Activated T-cell treated with anti-CD3 and anti-CD28 coated beads, Interleukin-2, amount 50 U/mL, for 72 hours (primary cell): ENCODE data around the gene PHACTR1. TPM values are rescaled to one million over a fixed set of nuclear protein-coding genes. Genes with fewer than 3 reads are reported as not detected.

Source experiments
- ATAC-seq, 2 donors: fragments of 150-1000 bp; cut with Tn5 transposase; replicated peaks in 1 of 2; 2 replicates each; pipeline ENCODE4 v1.10.0; 2021; ENCODE audit warnings: moderate library complexity in 2 of 2, mild to moderate bottlenecking in 1 of 2
- DNase-seq, 2 donors: peaks; one replicate each; pipeline ENCODE4 v3.0.0; 2021 to 2022; ENCODE audit warnings: mixed read lengths in 1 of 2
- H3K27ac Mint-ChIP-seq: one replicate; pipeline ENCODE4 v1.8.0; 2022; ENCODE audit warnings: mild to moderate bottlenecking, moderate library complexity, mixed read lengths
- H3K27me3 Mint-ChIP-seq: one replicate; pipeline ENCODE4 v1.8.0; 2022; ENCODE audit warnings: low read depth, mixed read lengths
- H3K36me3 Mint-ChIP-seq, 2 donors: one replicate each; pipeline ENCODE4 v1.8.0; 2022; ENCODE audit warnings: mixed read lengths in 2 of 2, mild to moderate bottlenecking in 1 of 2; ENCODE audit not compliant: insufficient read depth in 2 of 2
- H3K4me1 Mint-ChIP-seq: one replicate; pipeline ENCODE4 v1.8.0; 2022; ENCODE audit warnings: low read depth, mixed read lengths
- H3K4me3 Mint-ChIP-seq, 2 donors: one replicate each; pipeline ENCODE4 v1.8.0; 2022; ENCODE audit warnings: mild to moderate bottlenecking in 2 of 2, mixed read lengths in 2 of 2, moderate library complexity in 2 of 2
- H3K9me3 Mint-ChIP-seq, 2 donors: one replicate each; pipeline ENCODE4 v1.8.0; 2022; ENCODE audit warnings: mixed read lengths in 2 of 2
- total RNA-seq, 2 donors: library from RNA; stranded (reverse); gene quantifications; one replicate each; pipeline ENCODE4 v1.2.3, GENCODE V29; 2022

PHACTR1 gene
- under 1 TPM; 0.05 to 0.16 TPM for total RNA-seq

GRCh38 chr6:12716298-12716916 lies at the start of gene PHACTR1:
PHACTR1 (plus strand) TSS chr6:12716767.
- DNase-seq: no peak
- H3K27me3 Mint-ChIP-seq: peaks cover 22% of the 10 kb centered on the region
- no peaks in the 10 kb centered on the region for H3K9me3 Mint-ChIP-seq
- no peaks in the 10 kb centered on the region for H3K4me1 Mint-ChIP-seq
- no peak within 1 kb of the TSS for H3K27ac Mint-ChIP-seq
- no peaks in the 10 kb centered on the region for H3K36me3 Mint-ChIP-seq
- no peak within 1 kb of the TSS for H3K4me3 Mint-ChIP-seq
- no peak for ATAC-seq

DNA sequence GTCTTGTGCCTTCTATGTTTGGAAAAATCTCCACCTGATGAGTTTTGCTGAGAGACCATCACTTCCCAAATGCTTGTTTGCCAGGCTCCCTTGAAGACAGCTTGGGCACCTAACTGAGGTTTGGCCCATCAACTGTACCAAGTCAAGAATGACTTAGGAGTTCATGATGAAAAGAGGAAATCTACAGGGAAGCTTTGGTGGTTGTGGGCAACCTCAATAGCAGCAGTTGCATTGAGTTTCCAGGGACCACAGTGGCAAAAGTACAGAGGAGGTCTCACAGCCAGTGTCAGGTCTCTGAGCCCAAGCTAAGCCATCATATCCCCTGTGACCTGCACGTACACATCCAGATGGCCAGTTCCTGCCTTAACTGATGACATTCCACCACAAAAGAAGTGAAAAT lies 49.7 kb upstream of the PHACTR1 start:
- Mint-ChIP-seq H3K4me1 (no peaks in the 10 kb centered on the region), H3K27ac (no peak overlapping the region), H3K36me3 (no peaks in the 10 kb centered on the region), H3K4me3 (no peak overlapping the region), H3K9me3 (no peaks in the 10 kb centered on the region), H3K27me3 (no peaks in the 10 kb centered on the region)
- DNase-seq (no peak), ATAC-seq (no peak)

- H3K9me3 Mint-ChIP-seq: peaks cover 0 to 2% of the 10 kb centered on the region in 2 donors
- DNase-seq (no peak), ATAC-seq (no peak)
- H3K27ac Mint-ChIP-seq: no peak overlapping the region
- H3K27me3 Mint-ChIP-seq: peaks cover 10% of the 10 kb centered on the region
- no peaks in the 10 kb centered on the region for H3K36me3 Mint-ChIP-seq
- H3K4me1 Mint-ChIP-seq: no peaks in the 10 kb centered on the region
- H3K4me3 Mint-ChIP-seq: no peak overlapping the region
Measured at GRCh38 chr6:12675931-12676330, 40.6 kb upstream of the PHACTR1 start.

DNA sequence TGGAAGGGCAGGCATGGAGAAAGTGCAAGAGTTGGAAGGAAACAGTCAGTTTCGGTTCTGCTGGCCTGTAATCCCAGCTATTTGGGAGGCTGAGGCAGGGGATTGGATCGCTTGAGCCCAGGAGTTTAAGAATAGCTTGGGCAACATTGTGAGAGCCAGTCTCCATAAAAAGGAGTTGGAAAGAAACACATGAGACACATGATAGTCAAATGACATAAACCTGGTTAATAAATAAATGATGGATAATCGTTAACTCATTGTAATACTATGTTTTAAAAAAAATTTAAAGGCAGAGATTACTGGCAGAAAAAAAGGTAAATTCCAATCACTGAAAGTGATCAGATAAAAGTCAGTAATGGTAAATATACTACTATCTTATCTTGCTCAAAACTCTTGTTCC lies 37.2 kb upstream of the PHACTR1 start:
- H3K9me3 Mint-ChIP-seq: peaks cover 0 to 2% of the 10 kb centered on the region in 2 donors
- H3K36me3 Mint-ChIP-seq: no peaks in the 10 kb centered on the region
- H3K4me3 Mint-ChIP-seq: no peak overlapping the region
- ATAC-seq (no peak), DNase-seq (no peak)
- peaks cover 8% of the 10 kb centered on the region for H3K27me3 Mint-ChIP-seq
- H3K27ac Mint-ChIP-seq: no peak overlapping the region
- H3K4me1 Mint-ChIP-seq: no peaks in the 10 kb centered on the region

DNA sequence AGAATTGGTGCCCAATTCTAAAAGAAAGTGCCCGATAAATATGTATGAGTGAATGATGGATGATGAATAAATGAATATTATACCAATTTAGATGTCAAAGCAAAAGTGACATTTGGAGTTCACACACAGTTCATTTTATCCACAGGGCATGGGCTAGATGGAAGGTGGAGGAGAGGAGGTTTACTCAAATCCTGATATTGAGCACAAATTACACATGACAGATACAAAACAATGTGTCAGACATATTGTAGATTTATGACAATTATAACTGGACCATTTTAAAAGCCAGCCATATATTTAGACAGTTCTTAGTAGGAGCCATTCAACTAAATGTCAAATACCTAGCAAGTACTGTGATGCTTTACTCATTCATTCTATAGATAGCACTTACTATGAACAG lies 23.4 kb upstream of the PHACTR1 start:
- Mint-ChIP-seq H3K27ac (no peak overlapping the region), H3K4me3 (no peak overlapping the region), H3K27me3 (no peaks in the 10 kb centered on the region), H3K4me1 (no peaks in the 10 kb centered on the region), H3K36me3 (no peaks in the 10 kb centered on the region), H3K9me3 (no peaks in the 10 kb centered on the region)
- no peak for DNase-seq
- no peak for ATAC-seq

DNA sequence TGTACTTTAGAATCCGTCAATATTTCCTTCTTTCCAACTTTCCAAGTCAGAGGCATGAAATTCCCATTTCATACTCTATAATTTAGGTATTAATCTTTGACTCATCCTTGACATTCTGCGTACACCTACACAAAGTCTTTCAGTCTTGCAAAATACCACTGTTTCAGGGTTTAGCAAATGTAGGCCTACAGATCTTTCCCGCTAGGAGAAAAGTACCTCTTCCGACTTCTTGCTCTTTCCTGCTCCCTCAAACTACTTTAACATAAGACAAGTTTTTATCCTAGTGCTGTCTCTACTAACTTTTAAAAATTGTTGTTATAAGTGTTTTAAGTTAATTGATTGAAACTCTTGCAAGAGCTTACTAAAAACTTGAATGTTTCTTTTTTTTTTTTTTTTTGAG lies 18.3 kb upstream of the PHACTR1 start:
- no peaks in the 10 kb centered on the region for H3K36me3 Mint-ChIP-seq
- H3K4me3 Mint-ChIP-seq: no peak overlapping the region
- H3K9me3 Mint-ChIP-seq: no peaks in the 10 kb centered on the region
- H3K27ac Mint-ChIP-seq: no peak overlapping the region
- DNase-seq: no peak
- H3K27me3 Mint-ChIP-seq: peaks cover 9% of the 10 kb centered on the region
- no peak for ATAC-seq
- H3K4me1 Mint-ChIP-seq: no peaks in the 10 kb centered on the region

DNA sequence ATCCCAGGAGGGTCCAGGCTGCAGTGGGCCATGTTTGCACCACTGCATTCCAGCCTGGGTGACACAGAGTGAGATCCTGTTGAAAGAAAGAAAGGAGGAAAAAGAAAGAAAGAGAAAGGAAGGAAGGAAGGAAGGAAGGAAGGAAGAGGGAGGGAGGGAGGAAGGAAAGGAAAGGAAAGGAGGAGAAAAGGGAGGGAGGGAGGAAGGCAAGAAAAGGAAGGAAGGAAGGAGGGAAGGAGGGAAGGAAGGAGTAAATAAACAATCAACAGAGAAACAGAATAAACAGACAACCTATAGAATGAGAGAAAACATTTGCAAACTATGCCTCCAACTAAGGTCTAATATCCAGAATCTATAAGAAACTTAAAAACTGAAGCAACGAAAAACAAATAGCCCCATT lies 11.6 kb upstream of the PHACTR1 start:
- no peak overlapping the region for H3K4me3 Mint-ChIP-seq
- H3K4me1 Mint-ChIP-seq: no peaks in the 10 kb centered on the region
- ATAC-seq (no peak), DNase-seq (no peak)
- H3K27me3 Mint-ChIP-seq: peaks cover 10% of the 10 kb centered on the region
- H3K36me3 Mint-ChIP-seq: no peaks in the 10 kb centered on the region
- no peak overlapping the region for H3K27ac Mint-ChIP-seq
- H3K9me3 Mint-ChIP-seq: no peaks in the 10 kb centered on the region

GRCh38 chr6:12709116-12709515 lies 7.5 kb upstream of the PHACTR1 start:
- Mint-ChIP-seq H3K9me3 (no peaks in the 10 kb centered on the region), H3K36me3 (no peaks in the 10 kb centered on the region)
- DNase-seq: no peak

DNA sequence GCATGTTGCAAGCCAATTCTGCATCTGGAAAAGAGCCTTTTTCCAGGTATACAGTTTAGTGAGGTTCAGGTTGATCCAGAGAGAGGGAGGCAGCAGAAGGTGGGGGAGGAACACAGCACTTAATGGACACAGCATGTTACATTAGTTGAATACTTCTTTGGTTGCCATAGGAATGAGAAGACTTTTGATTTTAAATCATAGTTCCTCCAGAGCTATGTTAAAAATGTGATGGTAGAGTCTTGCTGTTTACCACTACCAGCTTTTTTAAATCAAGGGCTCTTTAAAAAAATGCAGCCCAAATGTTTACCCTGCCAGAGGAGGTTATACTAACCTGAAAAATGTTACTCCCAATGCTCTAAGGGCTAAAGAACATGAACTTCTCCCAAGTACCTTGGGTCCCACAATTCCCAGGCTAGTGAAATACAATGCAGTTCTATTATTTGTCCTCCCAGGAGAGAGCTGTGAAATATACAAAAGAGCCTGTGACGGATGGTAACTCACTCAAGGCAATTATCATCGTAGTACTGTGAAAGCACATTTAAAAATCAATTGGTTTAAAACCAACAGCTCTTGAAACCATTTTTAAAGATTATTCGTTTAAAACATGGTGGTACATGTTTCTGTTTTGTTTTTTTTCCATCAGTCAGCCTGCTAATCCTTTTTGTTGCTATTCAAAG lies 6.9 kb upstream of the PHACTR1 start:
- Mint-ChIP-seq H3K4me1 (no peaks in the 10 kb centered on the region), H3K27me3 (peaks cover 13% of the 10 kb centered on the region), H3K36me3 (no peaks in the 10 kb centered on the region), H3K27ac (no peak overlapping the region), H3K9me3 (no peaks in the 10 kb centered on the region), H3K4me3 (no peak overlapping the region)
- no peak for DNase-seq
- no peak for ATAC-seq

More at GRCh38 chr6:12709116-12709515, 7.5 kb upstream of the PHACTR1 start:
- no peak overlapping the region for H3K27ac Mint-ChIP-seq
- H3K4me1 Mint-ChIP-seq: no peaks in the 10 kb centered on the region
- ATAC-seq: no peak
- peaks cover 13% of the 10 kb centered on the region for H3K27me3 Mint-ChIP-seq
- no peak overlapping the region for H3K4me3 Mint-ChIP-seq

GRCh38 chr6:12710921-12711320 lies 5.6 kb upstream of the PHACTR1 start:
- no peaks in the 10 kb centered on the region for H3K36me3 Mint-ChIP-seq
- H3K9me3 Mint-ChIP-seq: no peaks in the 10 kb centered on the region

DNA sequence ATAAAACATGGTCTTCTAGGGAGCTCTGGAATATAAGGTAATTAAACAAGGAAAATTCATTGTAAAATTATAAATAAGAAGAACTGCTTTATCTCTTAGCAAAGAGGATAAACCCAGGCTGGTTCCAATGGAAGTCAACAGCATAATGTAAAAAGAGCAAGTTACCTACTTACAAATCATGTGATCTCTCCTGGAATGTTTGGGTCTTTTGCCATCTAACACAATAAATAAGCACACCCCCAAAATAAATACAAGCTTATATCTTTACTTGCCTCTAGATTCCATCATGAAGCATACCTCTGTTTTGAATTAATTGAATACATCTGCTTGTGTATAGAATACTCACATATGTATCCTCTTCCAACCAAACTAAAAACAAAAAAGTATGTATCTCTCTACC lies 2.5 kb upstream of the PHACTR1 start:
- Mint-ChIP-seq H3K4me1 (no peaks in the 10 kb centered on the region), H3K27me3 (peaks cover 20% of the 10 kb centered on the region), H3K4me3 (no peak overlapping the region), H3K36me3 (no peaks in the 10 kb centered on the region), H3K27ac (no peak overlapping the region), H3K9me3 (no peaks in the 10 kb centered on the region)
- ATAC-seq: no peak
- no peak for DNase-seq

More at GRCh38 chr6:12710921-12711320, 5.6 kb upstream of the PHACTR1 start:
- no peak overlapping the region for H3K27ac Mint-ChIP-seq
- H3K4me1 Mint-ChIP-seq: no peaks in the 10 kb centered on the region
- no peak for DNase-seq
- peaks cover 20% of the 10 kb centered on the region for H3K27me3 Mint-ChIP-seq
- ATAC-seq: no peak
- no peak overlapping the region for H3K4me3 Mint-ChIP-seq

DNA sequence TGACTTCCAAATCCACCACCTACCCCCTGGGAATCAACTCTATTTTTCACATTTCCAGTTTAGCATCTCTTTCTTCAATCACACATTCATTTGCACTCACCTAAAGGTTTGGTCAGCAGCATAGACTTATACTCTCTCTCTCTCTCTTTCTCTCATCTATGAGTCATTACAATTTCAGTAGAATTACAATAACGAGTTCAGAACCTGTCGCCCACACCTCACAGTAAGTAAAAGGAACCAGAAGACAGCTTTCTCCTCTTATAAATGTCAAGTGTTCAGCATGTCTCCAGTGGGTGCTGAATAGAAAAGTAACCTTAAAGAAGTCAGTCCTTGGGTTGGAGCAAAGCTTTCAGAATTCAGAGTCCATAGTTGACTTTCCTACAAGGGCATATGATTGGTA lies 1.1 kb upstream of the PHACTR1 start:
- Mint-ChIP-seq H3K27ac (no peak overlapping the region), H3K4me3 (no peak overlapping the region), H3K9me3 (no peaks in the 10 kb centered on the region), H3K36me3 (no peaks in the 10 kb centered on the region), H3K4me1 (no peaks in the 10 kb centered on the region), H3K27me3 (peaks cover 22% of the 10 kb centered on the region)
- no peak for DNase-seq
- ATAC-seq: no peak

DNA sequence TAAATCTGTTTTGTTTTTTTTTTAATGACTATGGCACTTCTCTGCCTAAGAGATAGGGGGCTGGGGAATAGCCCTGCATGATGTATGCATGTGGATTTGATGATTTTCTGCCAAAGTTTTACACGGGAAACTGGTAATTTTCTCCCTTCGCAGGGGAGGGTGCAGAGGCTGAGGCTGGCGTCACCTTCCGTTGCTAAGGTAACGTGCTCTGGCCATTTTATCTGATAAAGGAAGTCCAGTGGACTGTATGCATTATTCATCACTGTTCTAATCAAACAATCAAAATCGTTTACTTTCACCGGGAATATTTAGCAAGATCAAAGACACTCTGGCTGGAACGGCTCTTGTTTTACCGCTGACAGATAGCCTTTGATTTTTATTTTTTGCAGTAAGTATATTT lies 789 bp downstream of the PHACTR1 start:
- H3K9me3 Mint-ChIP-seq: no peaks in the 10 kb centered on the region
- no peaks in the 10 kb centered on the region for H3K4me1 Mint-ChIP-seq
- H3K36me3 Mint-ChIP-seq: no peaks in the 10 kb centered on the region
- H3K27ac Mint-ChIP-seq: no peak overlapping the region
- H3K4me3 Mint-ChIP-seq: no peak overlapping the region
- DNase-seq (no peak), ATAC-seq (no peak)
- peaks cover 17% of the 10 kb centered on the region for H3K27me3 Mint-ChIP-seq

- ATAC-seq (no peak), DNase-seq (no peak)
- H3K9me3 Mint-ChIP-seq: no peaks in the 10 kb centered on the region
- H3K27me3 Mint-ChIP-seq: peaks cover 16% of the 10 kb centered on the region
- no peaks in the 10 kb centered on the region for H3K4me1 Mint-ChIP-seq
- no peak overlapping the region for H3K27ac Mint-ChIP-seq
- H3K36me3 Mint-ChIP-seq: no peaks in the 10 kb centered on the region
- no peak overlapping the region for H3K4me3 Mint-ChIP-seq
Measured at GRCh38 chr6:12718015-12718414, 1.4 kb downstream of the PHACTR1 start.
